ENCODE data around the gene EPB42. TPM values are rescaled to one million over a fixed set of nuclear protein-coding genes. Genes with fewer than 3 reads are reported as not detected.
"Not testable (repeated sequence)": the region's sequence is repeated elsewhere in the genome, so short reads cannot be mapped to it uniquely, and the experiment has no call there.

Gene EPB42
- total RNA-seq, 2 donors from 2014 or later, result 0.68 to 2.3 TPM

GRCh38 chr15:43243020-43243645 lies 22.3 kb upstream of the EPB42 start:
- DNase-seq (no peak), ATAC-seq (no peak)
- intact Hi-C loops (cut with DNase I), result no loop called here

DNA sequence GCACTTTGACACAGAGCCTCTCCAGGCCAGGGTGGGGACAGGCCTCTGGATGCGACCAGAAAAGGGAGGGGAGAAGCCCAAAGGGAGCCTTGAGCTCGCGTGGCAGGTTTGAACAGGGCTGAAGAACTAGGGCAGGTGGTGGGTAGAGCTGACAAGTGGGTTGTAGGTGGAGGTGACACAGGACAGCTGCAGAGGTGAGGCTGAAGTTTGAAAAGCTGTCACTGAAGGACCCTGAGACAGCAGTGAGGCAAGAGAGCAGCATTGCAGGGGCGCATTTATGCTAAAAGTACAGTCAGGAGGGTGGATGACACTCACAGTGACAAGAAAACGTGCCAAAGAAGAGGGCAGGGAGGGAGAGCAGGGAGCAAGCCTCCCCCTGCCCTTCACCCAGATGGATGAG lies 21.8 kb upstream of the EPB42 start:
- ATAC-seq (no peak), DNase-seq (no peak)
- intact Hi-C loops (cut with DNase I), result no loop called here

- intact Hi-C loops (cut with DNase I), result no loop called here
- ATAC-seq (peak; percentile 95 to 96), DNase-seq (peak; percentile 41)
These were observed 20.3 kb upstream of the EPB42 start for GRCh38 chr15:43241100-43241499.

GRCh38 chr15:43239732-43240491 lies 19.1 kb upstream of the EPB42 start:
- DNase-seq, result no peak
- no peak for ATAC-seq
- intact Hi-C loops (cut with DNase I), result no loop called here

- DNase-seq, result no peak
- intact Hi-C loops (cut with DNase I), result no loop called here
- no peak for ATAC-seq
These were observed 17.9 kb upstream of the EPB42 start for GRCh38 chr15:43238671-43239131.

DNA sequence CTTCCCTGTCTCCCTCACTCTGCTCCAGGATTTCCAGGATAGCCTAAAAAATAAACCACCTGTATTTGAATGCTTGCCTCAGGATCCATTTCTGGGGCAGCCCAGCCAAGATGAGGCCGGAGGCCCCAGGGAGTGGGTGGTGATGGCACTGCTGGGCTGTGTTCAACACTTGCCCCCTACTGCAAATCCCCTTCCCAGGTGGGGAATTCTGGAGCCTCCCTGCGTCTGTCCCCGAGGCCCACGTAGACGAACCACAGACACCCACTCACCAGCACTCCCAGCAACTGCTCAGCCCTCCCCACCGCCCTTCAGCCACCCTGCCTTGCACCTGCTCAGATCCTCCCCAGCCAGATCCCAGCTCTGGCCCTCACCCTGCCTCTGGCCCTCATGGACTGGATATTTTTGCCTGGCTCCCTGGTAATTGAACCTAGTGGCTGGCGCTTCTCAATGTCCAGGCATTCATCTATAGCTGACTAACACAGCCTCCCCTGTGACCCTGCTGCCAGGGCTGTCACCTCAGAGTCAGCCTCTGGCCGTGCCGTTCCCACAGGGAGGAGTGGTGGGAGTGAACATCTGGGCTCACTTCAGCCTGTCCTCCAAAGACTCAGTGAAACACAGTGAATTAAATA lies 17.1 kb upstream of the EPB42 start:
- no peak for ATAC-seq
- DNase-seq, result no peak
- intact Hi-C loops (cut with DNase I), result no loop called here

DNA sequence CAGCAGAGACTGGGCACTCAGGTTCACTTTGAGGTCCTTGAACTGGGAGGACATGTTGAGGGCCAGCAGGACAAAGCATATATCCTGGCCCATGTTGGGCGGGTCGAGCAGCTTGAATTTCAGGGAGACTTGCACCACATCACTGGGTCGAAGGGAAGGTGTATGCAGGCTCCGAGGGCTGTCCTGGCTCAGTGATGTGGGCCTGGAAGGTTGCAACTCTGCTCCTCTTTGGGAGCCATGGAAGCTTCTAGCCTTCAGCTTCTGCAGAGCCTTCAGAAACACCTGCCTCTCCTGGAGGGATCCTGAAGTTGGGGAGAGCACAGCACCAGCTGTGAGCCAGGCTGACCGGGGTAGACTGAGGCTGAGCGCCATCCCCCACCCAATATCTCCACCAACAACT lies 14.7 kb upstream of the EPB42 start:
- DNase-seq (no peak), ATAC-seq (no peak)
- intact Hi-C loops (cut with DNase I), result no loop called here

DNA sequence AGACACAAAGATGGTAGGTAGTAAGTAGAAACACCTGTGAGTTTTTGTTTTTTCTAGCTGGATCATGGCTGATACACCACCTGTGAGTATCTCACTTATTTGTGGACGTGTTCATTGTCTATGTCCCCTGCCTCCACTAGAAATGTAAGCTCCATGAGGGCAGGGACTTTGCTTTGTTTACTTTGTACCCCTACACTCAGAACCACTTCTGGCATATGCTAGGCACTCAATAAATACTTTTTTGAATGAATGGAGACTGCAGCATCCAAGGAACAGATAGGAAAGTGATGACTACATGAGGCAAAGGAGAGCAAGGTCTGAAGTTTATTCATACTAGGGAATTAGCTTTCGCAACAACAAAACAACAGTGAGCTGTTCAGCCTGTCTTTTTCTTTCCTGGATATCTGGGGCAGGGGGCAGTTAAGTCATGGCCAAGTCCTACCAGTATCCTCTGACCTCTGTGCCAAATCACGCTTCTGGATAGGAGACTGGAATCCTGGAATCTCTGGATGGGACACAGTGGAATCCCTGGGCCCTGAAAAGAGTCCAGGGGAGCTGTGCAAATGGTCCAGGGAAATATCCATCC lies 11.6 kb upstream of the EPB42 start:
- ATAC-seq (no peak), DNase-seq (no peak)
- intact Hi-C loops (cut with DNase I), result no loop called here

DNA sequence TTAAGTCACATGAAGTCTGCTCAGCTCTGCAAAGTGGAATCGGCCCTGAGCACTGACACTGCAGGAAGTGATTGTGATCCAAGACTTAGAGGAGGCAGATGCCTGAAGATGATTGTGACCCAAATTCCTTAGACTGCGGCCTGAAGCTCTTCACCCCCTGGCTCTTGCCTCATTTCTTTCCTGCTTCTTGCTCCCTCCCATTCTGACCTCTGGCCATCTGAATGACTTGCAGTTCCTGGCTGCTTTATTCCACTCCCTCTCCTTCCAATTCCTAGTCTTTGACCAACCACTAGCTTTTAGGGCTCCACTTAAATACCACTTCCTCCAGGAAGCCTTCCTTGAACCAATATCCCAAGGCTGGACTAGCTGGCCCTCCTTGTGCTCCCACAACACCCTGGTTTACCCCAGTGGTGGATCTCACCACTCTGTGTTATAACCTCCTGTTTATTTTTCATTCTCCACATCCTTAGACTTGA lies 9.9 kb upstream of the EPB42 start:
- ATAC-seq (peak in 1 of 2 donors; percentile 54), DNase-seq (no peak)
- intact Hi-C loops (cut with DNase I), result no loop called here

DNA sequence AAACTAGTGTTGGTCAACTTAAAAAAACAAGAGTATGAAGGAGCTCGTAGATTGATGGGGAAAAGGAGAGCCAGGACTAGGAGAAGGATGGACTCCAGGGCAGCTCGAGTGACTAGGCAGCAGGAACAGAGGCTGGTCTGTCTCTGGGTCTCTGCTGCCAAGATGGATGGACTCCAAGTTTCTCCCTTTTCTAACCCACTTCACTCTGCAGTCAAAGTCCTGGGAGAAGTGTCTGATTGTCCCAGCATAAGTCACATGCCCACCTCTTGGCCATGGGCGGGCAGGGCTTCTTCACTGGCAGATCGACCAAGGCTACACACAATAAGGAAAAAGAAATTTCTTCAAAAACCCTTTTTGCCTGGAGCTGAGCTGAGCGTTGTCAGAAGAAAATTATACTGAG lies 9.2 kb upstream of the EPB42 start:
- peak; percentile 48 to 63 for ATAC-seq
- no peak for DNase-seq
- intact Hi-C loops (cut with DNase I), result loop anchor here in 1 of 2 donors (5.0 kb wide), 1 partner anchor 57 kb away; no protein-coding TSS in a partner anchor

- intact Hi-C loops (cut with DNase I), result loop anchor here in 1 of 2 donors (5.0 kb wide), 1 partner anchor 61 kb away; no protein-coding TSS in a partner anchor
These were observed 5.9 kb upstream of the EPB42 start for GRCh38 chr15:43226436-43227305.

DNA sequence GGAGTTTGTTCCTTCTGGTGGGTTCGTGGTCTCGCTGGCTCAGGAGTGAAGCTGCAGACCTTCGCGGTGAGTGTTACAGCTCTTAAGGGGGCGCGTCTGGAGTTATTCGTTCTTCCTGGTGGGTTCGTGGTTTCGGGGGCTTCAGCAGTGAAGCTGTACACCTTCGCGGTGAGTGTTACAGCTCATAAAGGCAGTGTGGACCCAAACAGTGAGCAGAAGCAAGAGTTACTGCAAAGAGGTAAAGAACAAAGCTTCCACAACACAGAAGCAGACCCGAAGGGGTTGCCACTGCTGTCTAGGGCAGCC lies 5.1 kb upstream of the EPB42 start:
- ATAC-seq, DNase-seq: not testable (repeated sequence)
- intact Hi-C loops (cut with DNase I), result loop anchor here (1.0 to 5.0 kb wide), 2 partner anchors 59 to 61 kb away; no protein-coding TSS in a partner anchor

More at GRCh38 chr15:43226436-43227305, 5.9 kb upstream of the EPB42 start:
- DNase-seq, result no peak
- no peak for ATAC-seq

GRCh38 chr15:43225201-43225949 lies 4.6 kb upstream of the EPB42 start:
- peak; percentile 73 to 85 for ATAC-seq
- DNase-seq, result no peak
- intact Hi-C loops (cut with DNase I), result loop anchor here (1.0 to 5.0 kb wide), 2 partner anchors 60 to 62 kb away; no protein-coding TSS in a partner anchor

DNA sequence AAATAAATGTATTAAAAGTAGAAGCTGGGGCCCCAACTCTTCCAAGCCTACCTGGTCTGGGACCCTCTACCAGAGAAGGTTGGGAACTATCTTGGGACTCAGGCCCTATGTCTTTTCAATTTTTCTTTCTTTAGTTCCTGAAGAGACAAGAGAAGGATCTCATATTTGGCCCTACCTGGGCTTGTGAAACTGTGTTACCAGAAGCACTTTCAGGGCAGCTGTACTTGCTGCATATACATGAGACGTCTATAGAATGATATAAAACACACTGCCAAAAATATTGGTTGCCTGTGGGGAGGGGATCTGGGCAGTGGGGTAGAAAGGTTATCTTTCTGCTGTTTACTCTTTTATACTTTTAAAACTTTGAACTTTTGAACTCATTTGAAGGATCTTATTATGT lies 604 bp upstream of the EPB42 start:
- no peak for DNase-seq
- intact Hi-C loops (cut with DNase I), result no loop called here
- no peak for ATAC-seq

GRCh38 chr15:43219929-43220928 lies 589 bp downstream of the EPB42 start:
- DNase-seq (no peak), ATAC-seq (peak; percentile 27 to 38)
- intact Hi-C loops (cut with DNase I), result no loop called here

DNA sequence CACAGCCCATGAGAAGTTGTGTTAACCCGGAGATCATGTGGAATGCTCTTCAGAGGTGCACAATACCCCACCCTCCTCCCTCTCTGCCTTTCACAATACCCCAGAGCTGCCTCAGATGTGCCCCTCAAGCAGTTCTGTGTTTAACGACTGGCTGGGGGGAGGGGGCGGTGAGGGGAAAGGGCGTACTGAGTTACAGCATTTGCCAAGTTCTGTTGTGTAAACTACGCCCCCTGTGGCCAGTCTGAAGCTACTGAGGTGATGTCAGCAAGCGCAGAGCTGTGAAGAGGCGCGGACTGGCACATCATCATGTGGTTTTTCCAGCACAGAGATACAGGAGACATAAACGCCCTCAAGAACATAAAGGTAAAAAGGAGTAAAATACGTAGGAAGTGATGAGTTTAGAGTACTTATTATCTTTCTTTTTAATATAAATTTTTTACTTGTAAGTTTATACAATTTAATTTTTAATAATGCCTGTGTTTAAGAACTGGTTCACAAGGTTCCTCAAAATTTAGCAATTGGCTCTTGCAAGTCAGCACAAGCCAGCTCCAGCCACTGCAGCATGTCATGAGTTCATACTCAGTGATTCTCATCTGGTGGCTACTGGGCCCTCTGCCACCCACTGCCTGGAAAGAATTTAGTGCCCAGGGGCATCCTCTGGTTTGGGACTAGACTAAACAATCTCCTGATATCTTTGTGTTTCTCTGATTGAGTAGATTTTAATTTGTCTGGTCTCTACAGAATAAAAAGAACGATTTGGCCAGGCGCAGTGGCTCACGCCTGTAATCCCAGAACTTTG lies 1.7 kb downstream of the EPB42 start:
- no peak for DNase-seq
- intact Hi-C loops (cut with DNase I), result no loop called here
- ATAC-seq, result peak; percentile 38 to 42
